ENCODE results near the gene GCLC. TPM values are rescaled to one million over a fixed set of nuclear protein-coding genes. Genes with fewer than 3 reads are reported as not detected.
A peak's percentile ranks its signal among the peaks of the same experiment; 100 is the strongest.

Gene GCLC
- total and polyA plus RNA-seq, 10 of the 15 experiments (the other 5 are each of a cell fraction or from before 2014, with no cell fraction given) = 6.5 to 23.6 (median 12.5) TPM

DNA sequence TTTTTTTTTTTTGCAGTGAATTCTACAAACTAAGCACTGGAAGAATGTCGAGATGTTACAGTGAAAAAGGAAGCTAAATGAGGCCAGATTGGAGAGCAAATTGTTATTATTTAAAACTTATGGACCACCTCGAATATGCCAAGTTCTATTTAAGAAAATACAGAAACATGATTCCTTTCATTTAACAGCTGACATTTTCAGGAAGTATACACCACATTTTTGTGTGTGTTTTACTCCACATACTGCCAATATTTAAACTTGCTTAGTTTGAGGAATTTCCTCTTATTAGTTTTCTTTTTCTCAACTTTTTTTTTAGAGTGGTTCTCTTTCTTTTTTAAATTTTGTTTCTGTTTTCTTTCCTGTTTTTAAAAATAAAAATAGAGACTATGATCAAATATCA, 37.0 kb upstream of the GCLC start:
- ChIA-PET RAD21 (ENCODE audit: unreplicated experiment) (no interaction called here), CTCF (interaction anchor here (1.3 kb wide), 1 partner anchor 147 kb away, joined by 4 read pairs; no protein-coding TSS in a partner anchor), SMC1A (ENCODE audit: uncharacterized antibody, unreplicated experiment) (no interaction called here), POLR2A (interaction anchor here (0.6 kb wide), 1 partner anchor 57 kb away, joined by 3 read pairs; no protein-coding TSS in a partner anchor)
- Histone ChIP-seq H3K36me3 (ENCODE audit: control insufficient read depth in 2 of 2, insufficient read depth in 2 of 2, low read length in 1 of 2) (no peaks in the 10 kb centered on the region), H3K4me2 (ENCODE audit: control insufficient read depth, insufficient read depth) (no peak overlapping the region), H3K4me1 (ENCODE audit: control insufficient read depth, insufficient read depth, low read length) (no peaks in the 10 kb centered on the region), H3K4me3 (no peak overlapping the region), H3K27ac (ENCODE audit: control insufficient read depth, insufficient read depth) (no peak overlapping the region), H2AFZ (ENCODE audit: control insufficient read depth, low read depth, low read length) (no peak overlapping the region), H3K9ac (ENCODE audit: control insufficient read depth, insufficient read depth, low read length) (no peak overlapping the region), H3K79me2 (ENCODE audit: control insufficient read depth, insufficient read depth, low read length) (no peaks in the 10 kb centered on the region), H3K9me3 (replicated peaks; ENCODE audit: control insufficient read depth, insufficient read depth, low read length) (no peaks in the 10 kb centered on the region), H4K20me1 (ENCODE audit: control insufficient read depth, insufficient read depth) (no peaks in the 10 kb centered on the region), H3K27me3 (replicated peaks in 1 of 2; ENCODE audit: control insufficient read depth in 2 of 2, insufficient read depth in 2 of 2, low read length in 1 of 2) (no peaks in the 10 kb centered on the region; a peak in 1 of 4 replicates)
- ATAC-seq = no peak
- WGBS (ENCODE audit: insufficient coverage, insufficient replicate concordance, low lambda C conversion rate, missing lambda C conversion rate) = 0% methylated on average over 2 of the region's 2 CpGs
- intact Hi-C loops (cut with micrococcal nuclease; ENCODE audit: unreplicated experiment) = no loop called here
- TF ChIP-seq NFIC (IDR thresholded peaks at IDR 0.05; ENCODE audit: low read depth, low read length) (no peak), IKZF2 (IDR thresholded peaks at IDR 0.05) (no peak), HDAC2 (IDR thresholded peaks at IDR 0.05) (no peak), POU2F2 (IDR thresholded peaks at IDR 0.05; ENCODE audit: borderline replicate concordance, low read depth, low read length) (no peak), WRNIP1 (IDR thresholded peaks at IDR 0.05; ENCODE audit: borderline replicate concordance, low read depth, low read length) (no peak), NRF1 (conservative IDR thresholded peaks at IDR 0.05; ENCODE audit: low read depth, low read length) (no peak)
- no peak for DNase-seq (ENCODE audit: low read depth, low spot score)
- in situ Hi-C loops (cut with MboI) = no loop called here
- no peak for FAIRE-seq
- no TSS peak for BruUV-seq (replicated peaks)

DNA sequence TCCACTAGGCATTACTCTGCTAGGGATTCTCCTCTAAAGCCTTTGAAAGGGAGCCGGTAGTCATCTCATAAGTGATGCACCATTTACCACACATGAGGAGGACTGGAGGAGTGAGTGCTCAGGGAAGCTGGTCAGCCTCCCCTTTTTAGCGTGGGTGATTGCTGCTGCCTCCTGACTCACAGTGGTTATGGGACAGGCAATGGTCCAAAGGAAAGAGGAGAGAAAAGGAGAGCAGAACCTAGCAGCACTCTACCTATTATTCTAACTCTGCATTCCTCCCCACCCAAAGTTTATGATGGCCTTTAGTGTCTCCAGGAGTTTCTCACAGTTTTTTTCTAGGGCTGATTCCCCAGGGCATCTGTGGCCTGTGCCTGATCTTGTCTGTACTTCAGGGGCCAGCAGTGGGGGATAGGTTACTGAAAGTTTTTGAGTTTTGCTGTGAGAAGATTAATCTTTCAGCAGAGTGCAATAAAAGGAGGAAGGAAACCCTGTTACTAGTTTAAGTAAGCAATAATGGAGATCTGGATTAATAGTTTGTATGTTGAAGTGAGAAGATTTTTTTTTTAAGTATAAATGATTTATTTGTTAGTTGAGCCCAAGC, 36.4 kb upstream of the GCLC start:
- DNase-seq (ENCODE audit: low read depth, low spot score) (no peak), ATAC-seq (peak; percentile 43), FAIRE-seq (no peak)
- H3K9me3 ChIP-seq (replicated peaks; ENCODE audit: control insufficient read depth, insufficient read depth, low read length) = no peaks in the 10 kb centered on the region
- ChIA-PET CTCF (interaction anchor here (1.2 to 1.3 kb wide), 2 partner anchors 13 to 148 kb away, joined by 3 to 4 read pairs; no protein-coding TSS in a partner anchor), SMC1A (ENCODE audit: uncharacterized antibody, unreplicated experiment) (no interaction called here), RAD21 (ENCODE audit: unreplicated experiment) (no interaction called here), POLR2A (interaction anchor here (0.9 kb wide), 1 partner anchor 12 kb away, joined by 3 read pairs; no protein-coding TSS in a partner anchor)
- intact Hi-C loops (cut with micrococcal nuclease; ENCODE audit: unreplicated experiment) = no loop called here
- no peak overlapping the region for H2AFZ ChIP-seq (ENCODE audit: control insufficient read depth, low read depth, low read length)
- no peaks in the 10 kb centered on the region for H3K4me1 ChIP-seq (ENCODE audit: control insufficient read depth, insufficient read depth, low read length)
- no peaks in the 10 kb centered on the region for H4K20me1 ChIP-seq (ENCODE audit: control insufficient read depth, insufficient read depth)
- H3K27ac ChIP-seq (ENCODE audit: control insufficient read depth, insufficient read depth) = no peak overlapping the region
- no peak overlapping the region for H3K4me2 ChIP-seq (ENCODE audit: control insufficient read depth, insufficient read depth)
- no peaks in the 10 kb centered on the region for H3K79me2 ChIP-seq (ENCODE audit: control insufficient read depth, insufficient read depth, low read length)
- BruUV-seq (replicated peaks) = no TSS peak
- in situ Hi-C loops (cut with MboI) = no loop called here
- no peak overlapping the region for H3K4me3 ChIP-seq
- H3K27me3 ChIP-seq (replicated peaks in 1 of 2; ENCODE audit: control insufficient read depth in 2 of 2, insufficient read depth in 2 of 2, low read length in 1 of 2) = no peaks in the 10 kb centered on the region; a peak in 1 of 4 replicates
- 50% methylated on average over 2 of the region's 2 CpGs for WGBS (ENCODE audit: insufficient coverage, insufficient replicate concordance, low lambda C conversion rate, missing lambda C conversion rate)
- H3K36me3 ChIP-seq (ENCODE audit: control insufficient read depth in 2 of 2, insufficient read depth in 2 of 2, low read length in 1 of 2) = no peaks in the 10 kb centered on the region
- no peak overlapping the region for H3K9ac ChIP-seq (ENCODE audit: control insufficient read depth, insufficient read depth, low read length)
- TF ChIP-seq HSF1 (IDR thresholded peaks at IDR 0.05; ENCODE audit: low read depth, low read length) (no peak), CEBPB (IDR thresholded peaks at IDR 0.05; ENCODE audit: borderline replicate concordance in 1 of 2, low read depth in 2 of 2, low read length in 2 of 2) (no peak), MEF2A (IDR thresholded peaks at IDR 0.05; ENCODE audit: insufficient read depth, low read depth, low read length) (no peak)
- TF ChIP-seq, protein P1, sequence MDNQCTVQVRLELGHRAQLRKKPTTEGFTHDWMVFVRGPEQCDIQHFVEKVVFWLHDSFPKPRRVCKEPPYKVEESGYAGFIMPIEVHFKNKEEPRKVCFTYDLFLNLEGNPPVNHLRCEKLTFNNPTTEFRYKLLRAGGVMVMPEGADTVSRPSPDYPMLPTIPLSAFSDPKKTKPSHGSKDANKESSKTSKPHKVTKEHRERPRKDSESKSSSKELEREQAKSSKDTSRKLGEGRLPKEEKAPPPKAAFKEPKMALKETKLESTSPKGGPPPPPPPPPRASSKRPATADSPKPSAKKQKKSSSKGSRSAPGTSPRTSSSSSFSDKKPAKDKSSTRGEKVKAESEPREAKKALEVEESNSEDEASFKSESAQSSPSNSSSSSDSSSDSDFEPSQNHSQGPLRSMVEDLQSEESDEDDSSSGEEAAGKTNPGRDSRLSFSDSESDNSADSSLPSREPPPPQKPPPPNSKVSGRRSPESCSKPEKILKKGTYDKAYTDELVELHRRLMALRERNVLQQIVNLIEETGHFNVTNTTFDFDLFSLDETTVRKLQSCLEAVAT (IDR thresholded peaks at IDR 0.05) = no peak
- TF ChIP-seq, protein P2, sequence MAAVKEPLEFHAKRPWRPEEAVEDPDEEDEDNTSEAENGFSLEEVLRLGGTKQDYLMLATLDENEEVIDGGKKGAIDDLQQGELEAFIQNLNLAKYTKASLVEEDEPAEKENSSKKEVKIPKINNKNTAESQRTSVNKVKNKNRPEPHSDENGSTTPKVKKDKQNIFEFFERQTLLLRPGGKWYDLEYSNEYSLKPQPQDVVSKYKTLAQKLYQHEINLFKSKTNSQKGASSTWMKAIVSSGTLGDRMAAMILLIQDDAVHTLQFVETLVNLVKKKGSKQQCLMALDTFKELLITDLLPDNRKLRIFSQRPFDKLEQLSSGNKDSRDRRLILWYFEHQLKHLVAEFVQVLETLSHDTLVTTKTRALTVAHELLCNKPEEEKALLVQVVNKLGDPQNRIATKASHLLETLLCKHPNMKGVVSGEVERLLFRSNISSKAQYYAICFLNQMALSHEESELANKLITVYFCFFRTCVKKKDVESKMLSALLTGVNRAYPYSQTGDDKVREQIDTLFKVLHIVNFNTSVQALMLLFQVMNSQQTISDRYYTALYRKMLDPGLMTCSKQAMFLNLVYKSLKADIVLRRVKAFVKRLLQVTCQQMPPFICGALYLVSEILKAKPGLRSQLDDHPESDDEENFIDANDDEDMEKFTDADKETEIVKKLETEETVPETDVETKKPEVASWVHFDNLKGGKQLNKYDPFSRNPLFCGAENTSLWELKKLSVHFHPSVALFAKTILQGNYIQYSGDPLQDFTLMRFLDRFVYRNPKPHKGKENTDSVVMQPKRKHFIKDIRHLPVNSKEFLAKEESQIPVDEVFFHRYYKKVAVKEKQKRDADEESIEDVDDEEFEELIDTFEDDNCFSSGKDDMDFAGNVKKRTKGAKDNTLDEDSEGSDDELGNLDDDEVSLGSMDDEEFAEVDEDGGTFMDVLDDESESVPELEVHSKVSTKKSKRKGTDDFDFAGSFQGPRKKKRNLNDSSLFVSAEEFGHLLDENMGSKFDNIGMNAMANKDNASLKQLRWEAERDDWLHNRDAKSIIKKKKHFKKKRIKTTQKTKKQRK (IDR thresholded peaks at IDR 0.05; ENCODE audit: low read depth, low read length) = no peak

Measured in GM12878 (cell line).